Measurements from ENCODE around the gene CEP192.
"Not testable (repeated sequence)": the region's sequence is repeated elsewhere in the genome, so short reads cannot be mapped to it uniquely, and the experiment has no call there.

CEP192 gene

GRCh38 chr18:13077473-13077872 is 86.3 kb downstream of the CEP192 start:
- Histone ChIP-seq H3K27me3 (ENCODE audit: insufficient read depth, low read length) (no peaks in the 10 kb centered on the region), H3K4me2 (ENCODE audit: low read length) (no peak overlapping the region), H3K79me2 (ENCODE audit: insufficient read depth, low read length) (no peaks in the 10 kb centered on the region), H3K4me1 (ENCODE audit: insufficient read depth, low read length, severe bottlenecking) (no peaks in the 10 kb centered on the region), H3K36me3 (ENCODE audit: insufficient read depth, low read length) (peaks cover 83% of the 10 kb centered on the region), H4K20me1 (ENCODE audit: insufficient read depth, low read length) (no peaks in the 10 kb centered on the region), H3K4me3 (ENCODE audit: low read depth, low read length, poor library complexity, severe bottlenecking) (no peak overlapping the region), H3K27ac (ENCODE audit: low read depth, low read length, poor library complexity, severe bottlenecking) (no peak overlapping the region), H3K9ac (ENCODE audit: low read length) (no peak overlapping the region), H3K9me2 (ENCODE audit: low read depth, low read length) (no peaks in the 10 kb centered on the region), H3K9me3 (ENCODE audit: low read length) (no peaks in the 10 kb centered on the region), H2AFZ (ENCODE audit: low read length) (no peak overlapping the region), H3F3A (ENCODE audit: insufficient read depth, low read length) (no peaks in the 10 kb centered on the region)
- TF ChIP-seq EZH2 (IDR thresholded peaks at IDR 0.05; ENCODE audit: borderline replicate concordance, low read length) (no peak), CTCF (IDR thresholded peaks at IDR 0.05; ENCODE audit: low read length) (no peak)

GRCh38 chr18:13078065-13078464 is 86.9 kb downstream of the CEP192 start:
- H3K4me2 ChIP-seq (ENCODE audit: low read length); H3K9ac ChIP-seq (ENCODE audit: low read length); H3K79me2 ChIP-seq (ENCODE audit: insufficient read depth, low read length); H3F3A ChIP-seq (ENCODE audit: insufficient read depth, low read length); H3K9me2 ChIP-seq (ENCODE audit: low read depth, low read length); H3K4me1 ChIP-seq (ENCODE audit: insufficient read depth, low read length, severe bottlenecking); H3K4me3 ChIP-seq (ENCODE audit: low read depth, low read length, poor library complexity, severe bottlenecking); H4K20me1 ChIP-seq (ENCODE audit: insufficient read depth, low read length); H3K27ac ChIP-seq (ENCODE audit: low read depth, low read length, poor library complexity, severe bottlenecking); H3K27me3 ChIP-seq (ENCODE audit: insufficient read depth, low read length); H3K9me3 ChIP-seq (ENCODE audit: low read length); H2AFZ ChIP-seq (ENCODE audit: low read length): not testable (repeated sequence)
- peaks cover 79% of the 10 kb centered on the region for H3K36me3 ChIP-seq (ENCODE audit: insufficient read depth, low read length)

GRCh38 chr18:13086906-13087305 is 95.7 kb downstream of the CEP192 start:
- TF ChIP-seq EZH2 (IDR thresholded peaks at IDR 0.05; ENCODE audit: borderline replicate concordance, low read length) (no peak), CTCF (IDR thresholded peaks at IDR 0.05; ENCODE audit: low read length) (no peak)
- Histone ChIP-seq H3K36me3 (ENCODE audit: insufficient read depth, low read length) (peaks cover 81% of the 10 kb centered on the region), H3K27me3 (ENCODE audit: insufficient read depth, low read length) (no peaks in the 10 kb centered on the region), H3K79me2 (ENCODE audit: insufficient read depth, low read length) (no peaks in the 10 kb centered on the region), H3K27ac (ENCODE audit: low read depth, low read length, poor library complexity, severe bottlenecking) (no peak overlapping the region), H2AFZ (ENCODE audit: low read length) (no peak overlapping the region), H3K9me2 (ENCODE audit: low read depth, low read length) (no peaks in the 10 kb centered on the region), H3F3A (ENCODE audit: insufficient read depth, low read length) (no peaks in the 10 kb centered on the region), H3K9ac (ENCODE audit: low read length) (no peak overlapping the region), H4K20me1 (ENCODE audit: insufficient read depth, low read length) (no peaks in the 10 kb centered on the region), H3K4me2 (ENCODE audit: low read length) (no peak overlapping the region), H3K4me3 (ENCODE audit: low read depth, low read length, poor library complexity, severe bottlenecking) (no peak overlapping the region), H3K9me3 (ENCODE audit: low read length) (peaks cover 3% of the 10 kb centered on the region; the same call in 1 of the 2 replicates), H3K4me1 (ENCODE audit: insufficient read depth, low read length, severe bottlenecking) (no peaks in the 10 kb centered on the region)

GRCh38 chr18:13095466-13095865 is 104.3 kb downstream of the CEP192 start:
- Histone ChIP-seq H3K36me3 (ENCODE audit: insufficient read depth, low read length) (peaks cover 80% of the 10 kb centered on the region), H3K27ac (ENCODE audit: low read depth, low read length, poor library complexity, severe bottlenecking) (no peak overlapping the region), H3K4me2 (ENCODE audit: low read length) (no peak overlapping the region), H4K20me1 (ENCODE audit: insufficient read depth, low read length) (no peaks in the 10 kb centered on the region), H3K4me1 (ENCODE audit: insufficient read depth, low read length, severe bottlenecking) (no peaks in the 10 kb centered on the region), H3K9ac (ENCODE audit: low read length) (no peak overlapping the region), H3F3A (ENCODE audit: insufficient read depth, low read length) (no peaks in the 10 kb centered on the region), H3K79me2 (ENCODE audit: insufficient read depth, low read length) (no peaks in the 10 kb centered on the region), H2AFZ (ENCODE audit: low read length) (no peak overlapping the region), H3K9me2 (ENCODE audit: low read depth, low read length) (no peaks in the 10 kb centered on the region), H3K27me3 (ENCODE audit: insufficient read depth, low read length) (no peaks in the 10 kb centered on the region), H3K9me3 (ENCODE audit: low read length) (no peaks in the 10 kb centered on the region), H3K4me3 (ENCODE audit: low read depth, low read length, poor library complexity, severe bottlenecking) (no peak overlapping the region)
- TF ChIP-seq EZH2 (IDR thresholded peaks at IDR 0.05; ENCODE audit: borderline replicate concordance, low read length): no peak
- TF ChIP-seq CTCF (IDR thresholded peaks at IDR 0.05; ENCODE audit: low read length): no peak
